Mesendoderm (in vitro differentiated cells): ENCODE results near the gene TRIP13.
A peak's percentile ranks its signal among the peaks of the same experiment; 100 is the strongest.
"Not testable (repeated sequence)": the region's sequence is repeated elsewhere in the genome, so short reads cannot be mapped to it uniquely, and the experiment has no call there.

Experiments used
- DNase-seq: peaks from one replicate; pipeline ENCODE4 v3.0.0; 2013
- H2AK5ac ChIP-seq: 2 replicates; pipeline ENCODE4 v1.6.1; 2013; ENCODE audit warnings: low read length, inconsistent platforms
- H2BK120ac ChIP-seq: 2 replicates; pipeline ENCODE4 v1.6.1; 2013; ENCODE audit warnings: low read depth, mild to moderate bottlenecking, low read length, moderate library complexity, mixed read lengths
- H2BK15ac ChIP-seq: replicated peaks from 2 replicates; pipeline ENCODE4 v1.6.1; 2013; ENCODE audit warnings: low read depth, mild to moderate bottlenecking, moderate library complexity
- H2BK5ac ChIP-seq: 2 replicates; pipeline ENCODE4 v1.6.1; 2013; ENCODE audit warnings: low read length, inconsistent platforms
- H3K18ac ChIP-seq: 2 replicates; pipeline ENCODE4 v1.6.1; 2013; ENCODE audit warnings: mild to moderate bottlenecking, low read length, mixed read lengths
- H3K23ac ChIP-seq: one replicate; pipeline ENCODE4 v1.6.1; 2013; ENCODE audit warnings: low read length
- H3K27ac ChIP-seq: 2 replicates; pipeline ENCODE4 v1.5.1; 2013; ENCODE audit warnings: low read depth, mild to moderate bottlenecking, inconsistent platforms, low read length, moderate library complexity
- H3K27me3 ChIP-seq: 2 replicates; pipeline ENCODE4 v1.6.1; 2013; ENCODE audit warnings: low read length, control low read depth, mild to moderate bottlenecking, inconsistent platforms; ENCODE audit not compliant: insufficient read depth, poor library complexity
- H3K36me3 ChIP-seq: 2 replicates; pipeline ENCODE4 v1.6.1; 2013; ENCODE audit warnings: low read length, inconsistent platforms; ENCODE audit not compliant: control insufficient read depth, insufficient read depth
- H3K4ac ChIP-seq: one replicate; pipeline ENCODE4 v1.6.1; 2013; ENCODE audit warnings: low read depth, mild to moderate bottlenecking, low read length, moderate library complexity
- H3K4me1 ChIP-seq: 2 replicates; pipeline ENCODE4 v1.6.1; 2013; ENCODE audit warnings: low read depth, low read length, inconsistent platforms; ENCODE audit not compliant: control insufficient read depth
- H3K4me2 ChIP-seq: 2 replicates; pipeline ENCODE4 v1.6.1; 2013; ENCODE audit warnings: low read length
- H3K4me3 ChIP-seq: 2 replicates; pipeline ENCODE4 v1.5.1; 2013; ENCODE audit warnings: mild to moderate bottlenecking, low read length
- H3K56ac ChIP-seq: one replicate; pipeline ENCODE4 v1.6.1; 2013; ENCODE audit warnings: low read length
- H3K79me1 ChIP-seq: 2 replicates; pipeline ENCODE4 v1.6.1; 2013; ENCODE audit warnings: low read length, inconsistent platforms
- H3K79me2 ChIP-seq: 2 replicates; pipeline ENCODE4 v1.6.1; 2013; ENCODE audit warnings: mild to moderate bottlenecking, low read length; ENCODE audit not compliant: control insufficient read depth, insufficient read depth
- H3K9ac ChIP-seq: 2 replicates; pipeline ENCODE4 v1.6.1; 2013; ENCODE audit warnings: low read length, inconsistent platforms
- H4K5ac ChIP-seq: one replicate; pipeline ENCODE4 v1.6.1; 2013; ENCODE audit warnings: low read length
- H4K8ac ChIP-seq: one replicate; pipeline ENCODE4 v1.6.1; 2013; ENCODE audit warnings: low read depth, mild to moderate bottlenecking, control low read depth, low read length, moderate library complexity
- WGBS: extraction: QIAGEN DNeasy Blood & Tissue Kit; methylation state at CpG from one replicate; pipeline ENCODE4 v1.1.7; 2013; ENCODE audit warnings: low lambda C conversion rate, missing lambda C conversion rate; ENCODE audit not compliant: insufficient coverage; ENCODE audit errors: extremely low coverage; 5-methylcytosine and 5-hydroxymethylcytosine counted together

Gene TRIP13

DNA sequence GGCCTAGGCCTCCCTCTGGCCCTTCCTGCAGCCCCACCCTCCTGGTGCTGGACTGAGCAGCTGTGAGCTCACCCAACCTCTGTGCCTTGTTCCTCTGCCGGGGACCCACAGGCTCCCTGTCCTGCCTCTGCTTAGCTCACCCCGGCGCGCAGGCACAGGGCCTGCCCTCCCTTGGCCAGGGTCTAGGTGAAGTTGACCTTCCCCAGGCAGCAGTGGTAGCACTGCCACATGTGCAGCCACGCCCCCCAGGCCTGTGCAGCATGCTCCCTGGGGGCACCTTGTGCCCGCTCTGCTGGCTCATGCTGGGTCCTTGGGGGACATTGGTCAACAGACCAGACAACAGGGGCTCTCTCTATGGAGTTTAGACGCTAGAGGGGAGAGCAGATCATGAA lies 18.1 kb downstream of the TRIP13 start:
- WGBS, result no CpG with 5 or more reads among the region's 7 CpGs
- H3K36me3 ChIP-seq, result peaks cover 31% of the 10 kb centered on the region
- no peaks in the 10 kb centered on the region for H3K79me2 ChIP-seq

DNA sequence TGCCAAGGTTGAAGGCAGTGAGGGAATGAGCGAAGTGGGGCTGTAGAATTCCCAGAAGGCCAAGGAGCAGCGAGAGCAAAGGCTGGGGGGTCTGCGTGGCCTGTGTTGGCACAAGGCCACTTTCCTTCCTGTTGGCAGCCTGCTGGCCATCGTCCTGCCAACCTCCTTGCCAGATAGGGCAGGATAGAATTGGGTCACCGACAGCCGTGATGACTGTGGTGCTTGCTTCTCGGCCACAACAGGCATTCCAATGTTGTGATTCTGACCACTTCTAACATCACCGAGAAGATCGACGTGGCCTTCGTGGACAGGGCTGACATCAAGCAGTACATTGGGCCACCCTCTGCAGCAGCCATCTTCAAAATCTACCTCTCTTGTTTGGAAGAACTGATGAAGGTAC lies 18.9 kb downstream of the TRIP13 start:
- H3K36me3 ChIP-seq, result peaks cover 29% of the 10 kb centered on the region
- DNase-seq, result no peak

More for the DNA sequence above, 18.1 kb downstream of the TRIP13 start:
- no peak overlapping the region for H2AK5ac ChIP-seq
- no peak overlapping the region for H3K27ac ChIP-seq
- H2BK15ac ChIP-seq, result no peak overlapping the region
- no peak for DNase-seq
- H3K23ac ChIP-seq, result no peak overlapping the region
- no peak overlapping the region for H2BK120ac ChIP-seq
- no peak overlapping the region for H3K4me2 ChIP-seq
- H3K27me3 ChIP-seq, result no peaks in the 10 kb centered on the region
- H4K8ac ChIP-seq, result no peak overlapping the region
- no peak overlapping the region for H3K56ac ChIP-seq
- no peak overlapping the region for H4K5ac ChIP-seq
- peaks cover 5% of the 10 kb centered on the region for H3K79me1 ChIP-seq
- H3K18ac ChIP-seq, result no peak overlapping the region
- no peak overlapping the region for H3K4ac ChIP-seq
- no peak overlapping the region for H3K4me3 ChIP-seq
- H3K9ac ChIP-seq, result no peak overlapping the region
- no peaks in the 10 kb centered on the region for H3K4me1 ChIP-seq
- H2BK5ac ChIP-seq, result no peak overlapping the region

DNA sequence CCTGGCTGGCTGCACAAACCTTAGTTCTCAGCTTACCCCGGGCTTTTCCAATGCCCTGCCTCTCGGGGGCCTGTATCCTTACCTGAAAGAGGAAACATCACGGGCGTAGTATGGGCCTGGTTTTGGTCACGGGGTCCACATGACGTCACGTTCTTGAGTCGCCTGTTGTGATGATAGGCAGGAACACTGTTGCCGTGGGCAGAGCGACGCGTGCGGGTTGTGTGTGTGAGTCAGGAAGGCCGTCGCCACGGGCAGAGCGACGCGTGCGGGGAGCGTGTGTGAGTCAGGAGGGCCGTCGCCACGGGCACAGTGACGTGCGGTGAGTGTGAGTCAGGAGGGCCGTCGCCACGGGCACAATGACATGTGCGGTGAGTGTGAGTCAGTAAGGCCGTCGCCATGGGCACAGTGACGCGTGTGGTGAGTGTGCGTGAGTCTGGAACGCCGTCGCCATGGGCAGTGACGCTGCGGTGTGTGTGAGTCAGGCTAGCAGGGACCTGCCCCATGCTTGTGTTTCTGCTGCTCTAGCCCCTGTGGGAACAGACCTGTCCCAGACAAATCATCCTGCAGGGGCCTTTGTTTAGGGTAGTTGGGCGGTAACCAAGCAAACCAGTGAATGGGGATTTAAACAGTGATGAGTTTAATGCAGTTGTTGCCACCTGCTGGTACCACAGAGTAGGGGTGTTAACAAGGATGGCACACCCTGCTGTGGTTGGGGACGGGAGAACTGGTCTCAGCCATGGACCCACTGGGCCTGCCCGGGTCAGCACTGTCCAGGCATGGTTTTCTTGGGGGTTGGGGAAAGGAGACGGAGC lies 19.8 kb downstream of the TRIP13 start:
- H4K8ac ChIP-seq, result no peak overlapping the region
- H3K56ac ChIP-seq, result peak overlapping the region; percentile 25
- no peak overlapping the region for H2BK5ac ChIP-seq
- no CpG with 5 or more reads among the region's 44 CpGs for WGBS
- peaks cover 5% of the 10 kb centered on the region for H3K79me1 ChIP-seq
- no peak overlapping the region for H3K4me2 ChIP-seq
- H3K79me2 ChIP-seq, result no peaks in the 10 kb centered on the region
- no peak overlapping the region for H2BK120ac ChIP-seq
- H2BK15ac ChIP-seq, result no peak overlapping the region
- H3K27ac ChIP-seq, result no peak overlapping the region
- H3K4me3 ChIP-seq, result no peak overlapping the region
- DNase-seq, result peak; percentile 70
- no peak overlapping the region for H3K23ac ChIP-seq
- no peaks in the 10 kb centered on the region for H3K4me1 ChIP-seq
- H3K18ac ChIP-seq, result no peak overlapping the region
- no peaks in the 10 kb centered on the region for H3K27me3 ChIP-seq
- H3K4ac ChIP-seq, result no peak overlapping the region
- peaks cover 29% of the 10 kb centered on the region for H3K36me3 ChIP-seq
- H2AK5ac ChIP-seq, result no peak overlapping the region
- H4K5ac ChIP-seq, result no peak overlapping the region
- no peak overlapping the region for H3K9ac ChIP-seq

More for the DNA sequence above, 18.9 kb downstream of the TRIP13 start:
- Histone ChIP-seq H3K18ac (no peak overlapping the region), H3K79me2 (no peaks in the 10 kb centered on the region), H2BK120ac (no peak overlapping the region), H2BK5ac (no peak overlapping the region), H4K8ac (no peak overlapping the region), H3K56ac (no peak overlapping the region), H3K27ac (no peak overlapping the region), H3K27me3 (no peaks in the 10 kb centered on the region), H3K4me1 (no peaks in the 10 kb centered on the region), H3K9ac (no peak overlapping the region), H2AK5ac (no peak overlapping the region), H3K4ac (no peak overlapping the region), H3K79me1 (peaks cover 5% of the 10 kb centered on the region), H4K5ac (no peak overlapping the region), H3K23ac (no peak overlapping the region), H3K4me3 (no peak overlapping the region), H2BK15ac (no peak overlapping the region), H3K4me2 (no peak overlapping the region)
- whole genome bisulfite sequencing, result no CpG with 5 or more reads among the region's 11 CpGs

- no peak overlapping the region for H3K18ac ChIP-seq
- peaks cover 5% of the 10 kb centered on the region for H3K79me1 ChIP-seq
- H3K27ac ChIP-seq, result no peak overlapping the region
- DNase-seq, result no peak
- H3K4me2 ChIP-seq, result no peak overlapping the region
- no peak overlapping the region for H2AK5ac ChIP-seq
- no peak overlapping the region for H2BK15ac ChIP-seq
- no CpG with 5 or more reads among the region's 14 CpGs for WGBS
- H3K4me3 ChIP-seq, result no peak overlapping the region
- peaks cover 21% of the 10 kb centered on the region for H3K36me3 ChIP-seq
- H4K5ac ChIP-seq, result no peak overlapping the region
- H3K79me2 ChIP-seq, result no peaks in the 10 kb centered on the region
- no peak overlapping the region for H3K9ac ChIP-seq
- no peak overlapping the region for H4K8ac ChIP-seq
- H3K4ac ChIP-seq, result no peak overlapping the region
- no peaks in the 10 kb centered on the region for H3K27me3 ChIP-seq
- H3K23ac ChIP-seq, result no peak overlapping the region
- no peak overlapping the region for H2BK120ac ChIP-seq
- no peak overlapping the region for H2BK5ac ChIP-seq
- H3K4me1 ChIP-seq, result peaks cover 3% of the 10 kb centered on the region
- no peak overlapping the region for H3K56ac ChIP-seq
Measured at GRCh38 chr5:914174-914573, 21.5 kb downstream of the TRIP13 start.

- DNase-seq, result no peak
- H2AK5ac ChIP-seq, result no peak overlapping the region
- no peak overlapping the region for H4K5ac ChIP-seq
- no peak overlapping the region for H3K27ac ChIP-seq
- H3K79me2 ChIP-seq, result no peaks in the 10 kb centered on the region
- H3K56ac ChIP-seq, result no peak overlapping the region
- peaks cover 20% of the 10 kb centered on the region for H3K36me3 ChIP-seq
- H2BK120ac ChIP-seq, result no peak overlapping the region
- no peak overlapping the region for H3K18ac ChIP-seq
- H3K4me3 ChIP-seq, result no peak overlapping the region
- no peak overlapping the region for H3K4me2 ChIP-seq
- no peak overlapping the region for H3K23ac ChIP-seq
- no peak overlapping the region for H2BK5ac ChIP-seq
- no peak overlapping the region for H3K9ac ChIP-seq
- H3K4me1 ChIP-seq, result peaks cover 4% of the 10 kb centered on the region
- no peak overlapping the region for H3K4ac ChIP-seq
- H3K79me1 ChIP-seq, result peaks cover 5% of the 10 kb centered on the region
- H4K8ac ChIP-seq, result no peak overlapping the region
- no CpG with 5 or more reads among the region's 7 CpGs for WGBS
- H3K27me3 ChIP-seq, result no peaks in the 10 kb centered on the region
- no peak overlapping the region for H2BK15ac ChIP-seq
Measured at GRCh38 chr5:914612-915011, 21.9 kb downstream of the TRIP13 start.

GRCh38 chr5:915346-915745 lies 22.7 kb downstream of the TRIP13 start:
- not testable (repeated sequence) for H3K18ac ChIP-seq, DNase-seq, H3K23ac ChIP-seq, H2BK5ac ChIP-seq, H3K79me2 ChIP-seq, H3K4me1 ChIP-seq, H2AK5ac ChIP-seq, H3K9ac ChIP-seq, H4K5ac ChIP-seq, H2BK120ac ChIP-seq, H3K4ac ChIP-seq, H4K8ac ChIP-seq, H3K56ac ChIP-seq, H3K79me1 ChIP-seq, H3K4me2 ChIP-seq, H3K27ac ChIP-seq, H3K27me3 ChIP-seq, H2BK15ac ChIP-seq, H3K4me3 ChIP-seq
- no CpG with 5 or more reads among the region's 12 CpGs for WGBS
- H3K36me3 ChIP-seq, result peaks cover 20% of the 10 kb centered on the region
